HL-60 (cell line): Measurements from ENCODE around the gene WFS1.

ENCODE experiments used
- CTCF ChIP-seq: IDR thresholded peaks from one replicate; pipeline ENCODE4 v1.5.1; 2011; ENCODE audit warnings: low read length, control low read depth, inconsistent platforms; ENCODE audit not compliant: insufficient read depth
- GABPA ChIP-seq: IDR thresholded peaks from 2 replicates; pipeline ENCODE4 v1.6.1; 2012; ENCODE audit warnings: low read depth
- POLR2AphosphoS5 ChIP-seq: IDR thresholded peaks from 2 replicates; pipeline ENCODE4 v1.6.1; 2012; ENCODE audit warnings: low read depth
- REST ChIP-seq: IDR thresholded peaks from 2 replicates; pipeline ENCODE4 v1.6.1; 2012; ENCODE audit warnings: low read depth; ENCODE audit not compliant: insufficient replicate concordance

GRCh38 chr4:6346373-6347110 lies 76.9 kb downstream of the WFS1 start:
- TF ChIP-seq CTCF, result no peak
- no peak for TF ChIP-seq REST
- no peak for TF ChIP-seq POLR2AphosphoS5
- TF ChIP-seq GABPA, result no peak
